ENCODE results near the gene PPFIBP2. TPM values are rescaled to one million over a fixed set of nuclear protein-coding genes. Genes with fewer than 3 reads are reported as not detected.

The PPFIBP2 gene
- total and polyA plus RNA-seq, 2 of the 13 experiments (the other 11 are each of a cell fraction or from before 2014, with no cell fraction given) = 15.0 to 52.5 TPM

DNA sequence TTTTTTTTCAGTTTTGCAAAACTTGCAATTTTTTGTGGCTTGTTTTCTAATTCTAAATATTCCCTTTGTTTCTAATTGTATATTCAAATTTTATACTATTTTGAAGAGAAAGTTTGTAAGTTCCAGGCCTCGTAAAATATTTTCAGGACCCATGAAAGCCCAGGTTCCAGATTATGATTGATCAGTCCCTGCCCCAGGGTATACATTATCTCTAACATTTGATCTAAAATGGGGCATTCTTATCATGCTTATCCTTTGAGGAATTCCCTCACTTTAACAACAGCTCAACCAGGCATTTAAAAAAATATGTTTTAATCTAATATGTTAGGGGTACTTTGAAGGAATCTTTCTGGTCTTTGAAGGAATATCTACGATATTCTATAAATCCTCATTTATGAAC lies 133.1 kb downstream of the PPFIBP2 start:
- ChIA-PET CTCF (ENCODE audit: low intra/inter-chr PET ratio, low total read pairs) (no interaction called here), POLR2A (no interaction called here)
- no peak for DNase-seq (ENCODE audit: low spot score)
- BruUV-seq (replicated peaks) = no TSS peak
- no peak for FAIRE-seq
- ATAC-seq = no peak
- H3K9ac ChIP-seq (ENCODE audit: insufficient read depth, low read depth, low read length) = no peak overlapping the region
- 98% methylated on average over 2 of the region's 2 CpGs for WGBS (ENCODE audit: low lambda C conversion rate)
- H3K4me3 ChIP-seq (replicated peaks in 1 of 3; ENCODE audit: insufficient read depth in 1 of 3, low read depth in 2 of 3, low read length in 3 of 3) = no peak overlapping the region
- no peaks in the 10 kb centered on the region for H3K79me2 ChIP-seq (ENCODE audit: insufficient read depth, low read length)
- TF ChIP-seq ZSCAN12 (CRISPR knock-in tag; IDR thresholded peaks at IDR 0.05) = no peak
- no peak for TF ChIP-seq ZNF101 (CRISPR knock-in tag; IDR thresholded peaks at IDR 0.05; ENCODE audit: borderline replicate concordance, low read depth)
- H3K27ac ChIP-seq (ENCODE audit: extremely low read length, insufficient read depth, low read length) = no peak overlapping the region
- no peaks in the 10 kb centered on the region for H4K20me1 ChIP-seq (ENCODE audit: insufficient read depth, low read length)
- no peaks in the 10 kb centered on the region for H3K4me1 ChIP-seq (ENCODE audit: insufficient read depth, low read length)
- H3K36me3 ChIP-seq (replicated peaks in 1 of 2; ENCODE audit: control insufficient read depth in 1 of 2, insufficient read depth in 2 of 2, low read length in 2 of 2) = peaks cover 31 to 61% of the 10 kb centered on the region in 2 experiments
- intact Hi-C loops (cut with micrococcal nuclease; ENCODE audit: unreplicated experiment) = no loop called here
- H2AFZ ChIP-seq (ENCODE audit: low read length) = no peak overlapping the region
- in situ Hi-C loops (cut with HindIII; ENCODE audit: extremely low pct_ligation_motif_present, low pct_unique_long_range_greater_than_20kb) = no loop called here
- no peak overlapping the region for H3K4me2 ChIP-seq (ENCODE audit: low read depth, low read length)
- H3K9me3 ChIP-seq (ENCODE audit: low read length) = no peaks in the 10 kb centered on the region
- no peaks in the 10 kb centered on the region for H3K27me3 ChIP-seq (ENCODE audit: control insufficient read depth in 1 of 2, insufficient read depth in 2 of 2, low read length in 2 of 2)

DNA sequence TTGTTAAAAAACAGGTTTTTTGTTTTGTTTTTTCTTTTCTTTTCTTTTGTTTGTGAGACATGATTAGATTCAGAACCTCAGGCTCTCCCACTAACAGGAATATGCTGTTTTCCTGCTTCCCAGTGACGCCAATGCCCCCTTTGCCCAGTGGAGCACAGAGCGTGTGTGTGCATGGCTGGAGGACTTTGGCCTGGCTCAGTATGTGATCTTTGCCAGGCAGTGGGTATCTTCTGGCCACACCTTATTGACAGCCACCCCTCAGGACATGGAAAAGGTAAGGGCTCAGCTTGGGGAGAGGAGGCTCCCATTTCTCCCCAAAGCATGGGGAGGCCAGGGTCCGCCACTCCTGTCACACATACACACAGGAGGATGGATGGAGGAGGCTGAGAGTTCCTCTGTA lies 134.5 kb downstream of the PPFIBP2 start:
- Histone ChIP-seq H2AFZ (ENCODE audit: low read length) (no peak overlapping the region), H3K79me2 (ENCODE audit: insufficient read depth, low read length) (no peaks in the 10 kb centered on the region), H3K4me1 (ENCODE audit: insufficient read depth, low read length) (no peaks in the 10 kb centered on the region), H4K20me1 (ENCODE audit: insufficient read depth, low read length) (no peaks in the 10 kb centered on the region), H3K4me3 (replicated peaks in 1 of 3; ENCODE audit: insufficient read depth in 1 of 3, low read depth in 2 of 3, low read length in 3 of 3) (no peak overlapping the region), H3K9me3 (ENCODE audit: low read length) (no peaks in the 10 kb centered on the region), H3K36me3 (replicated peaks in 1 of 2; ENCODE audit: control insufficient read depth in 1 of 2, insufficient read depth in 2 of 2, low read length in 2 of 2) (peaks cover 35 to 62% of the 10 kb centered on the region in 2 experiments), H3K4me2 (ENCODE audit: low read depth, low read length) (no peak overlapping the region), H3K27ac (ENCODE audit: extremely low read length, insufficient read depth, low read length) (no peak overlapping the region), H3K9ac (ENCODE audit: insufficient read depth, low read depth, low read length) (no peak overlapping the region), H3K27me3 (ENCODE audit: control insufficient read depth in 1 of 2, insufficient read depth in 2 of 2, low read length in 2 of 2) (no peaks in the 10 kb centered on the region)
- ATAC-seq = no peak
- POLR2A ChIA-PET = no interaction called here
- no peak for DNase-seq (ENCODE audit: low spot score)
- CTCF ChIA-PET (ENCODE audit: low intra/inter-chr PET ratio, low total read pairs) = no interaction called here
- in situ Hi-C loops (cut with HindIII; ENCODE audit: extremely low pct_ligation_motif_present, low pct_unique_long_range_greater_than_20kb) = no loop called here
- FAIRE-seq = no peak
- intact Hi-C loops (cut with micrococcal nuclease; ENCODE audit: unreplicated experiment) = no loop called here
- WGBS (ENCODE audit: low lambda C conversion rate) = 96% methylated on average over 3 of the region's 3 CpGs
- no peak for TF ChIP-seq ESRRA (CRISPR knock-in tag; IDR thresholded peaks at IDR 0.05; ENCODE audit: low read depth)
- TF ChIP-seq ZNF670 (CRISPR knock-in tag; IDR thresholded peaks at IDR 0.05; ENCODE audit: borderline replicate concordance) = no peak
- no peak for TF ChIP-seq ZNF775 (CRISPR knock-in tag; IDR thresholded peaks at IDR 0.05; ENCODE audit: borderline replicate concordance)
- TF ChIP-seq MXD4 (CRISPR knock-in tag; IDR thresholded peaks at IDR 0.05) = no peak
- no peak for TF ChIP-seq ZFYVE20 (CRISPR knock-in tag; IDR thresholded peaks at IDR 0.05; ENCODE audit: borderline replicate concordance, low read depth)
- TF ChIP-seq, protein P1, sequence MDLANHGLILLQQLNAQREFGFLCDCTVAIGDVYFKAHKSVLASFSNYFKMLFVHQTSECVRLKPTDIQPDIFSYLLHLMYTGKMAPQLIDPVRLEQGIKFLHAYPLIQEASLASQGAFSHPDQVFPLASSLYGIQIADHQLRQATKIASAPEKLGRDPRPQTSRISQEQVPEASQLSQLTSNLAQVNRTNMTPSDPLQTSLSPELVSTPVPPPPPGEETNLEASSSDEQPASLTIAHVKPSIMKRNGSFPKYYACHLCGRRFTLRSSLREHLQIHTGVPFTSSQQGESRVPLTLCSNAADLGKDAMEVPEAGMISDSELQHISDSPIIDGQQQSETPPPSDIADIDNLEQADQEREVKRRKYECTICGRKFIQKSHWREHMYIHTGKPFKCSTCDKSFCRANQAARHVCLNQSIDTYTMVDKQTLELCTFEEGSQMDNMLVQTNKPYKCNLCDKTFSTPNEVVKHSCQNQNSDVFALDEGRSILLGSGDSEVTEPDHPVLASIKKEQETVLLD (CRISPR knock-in tag; IDR thresholded peaks at IDR 0.05; ENCODE audit: low read depth) = no peak
- no peak for TF ChIP-seq PRPF4 (IDR thresholded peaks at IDR 0.05; ENCODE audit: low read depth, low read length, poor library complexity, severe bottlenecking)
- TF ChIP-seq, protein P2, sequence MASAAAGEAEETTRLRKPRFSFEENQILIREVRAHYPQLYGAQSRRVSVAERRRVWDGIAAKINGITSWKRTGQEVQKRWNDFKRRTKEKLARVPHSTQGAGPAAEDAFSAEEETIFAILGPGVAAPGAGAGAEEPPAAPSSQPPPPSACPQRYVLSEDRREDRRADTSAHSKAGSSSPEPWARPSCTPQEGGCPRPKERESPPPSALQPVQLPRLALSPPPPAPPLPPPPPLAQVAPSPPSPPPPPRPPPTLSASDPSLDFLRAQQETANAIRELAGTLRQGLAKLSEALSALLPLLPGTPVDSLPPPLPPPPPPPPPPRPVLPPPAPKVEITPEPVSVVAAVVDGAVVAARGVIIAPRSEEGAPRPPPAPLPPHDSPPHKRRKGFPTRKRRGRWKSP (CRISPR knock-in tag; IDR thresholded peaks at IDR 0.05) = no peak
- no TSS peak for BruUV-seq (replicated peaks)
